Epithelial cell of prostate (primary cell): ENCODE results near the gene NPIPA7.
"Not testable (repeated sequence)": the region's sequence is repeated elsewhere in the genome, so short reads cannot be mapped to it uniquely, and the experiment has no call there.

ENCODE experiments used
- DNase-seq: peaks from one replicate; pipeline ENCODE4 v3.0.0-alpha.2; 2011; ENCODE audit warnings: low read depth, low spot score
- H3K27ac ChIP-seq: fragments of 450-650 bp; 2 replicates; pipeline ENCODE4 v1.5.1; 2017; ENCODE audit warnings: mild to moderate bottlenecking

The NPIPA7 gene

DNA sequence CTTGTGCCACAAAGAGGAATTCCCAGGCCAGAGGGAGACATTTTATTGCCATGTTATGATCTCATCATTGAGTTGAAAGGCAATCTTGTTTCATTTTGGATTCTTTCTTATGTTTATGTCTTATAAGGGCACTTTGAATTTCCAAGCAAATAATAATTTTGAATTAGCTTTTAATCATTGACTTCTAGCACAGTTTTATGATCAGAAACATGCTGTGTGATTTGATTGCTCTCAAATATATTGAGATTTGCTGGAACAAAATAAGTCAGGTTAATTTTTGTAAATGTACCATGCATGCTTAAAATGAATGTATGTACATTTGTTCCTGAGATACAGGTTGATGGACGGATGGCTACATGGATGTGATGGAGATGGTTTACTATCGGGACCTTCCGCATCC lies at the start of gene NPIPA7:
NPIPA7 (plus strand) TSS at position 301 of the 400 bp plus-strand sequence. CDS start 105 bp downstream, outside the sequence.
- not testable (repeated sequence) for DNase-seq, H3K27ac ChIP-seq

DNA sequence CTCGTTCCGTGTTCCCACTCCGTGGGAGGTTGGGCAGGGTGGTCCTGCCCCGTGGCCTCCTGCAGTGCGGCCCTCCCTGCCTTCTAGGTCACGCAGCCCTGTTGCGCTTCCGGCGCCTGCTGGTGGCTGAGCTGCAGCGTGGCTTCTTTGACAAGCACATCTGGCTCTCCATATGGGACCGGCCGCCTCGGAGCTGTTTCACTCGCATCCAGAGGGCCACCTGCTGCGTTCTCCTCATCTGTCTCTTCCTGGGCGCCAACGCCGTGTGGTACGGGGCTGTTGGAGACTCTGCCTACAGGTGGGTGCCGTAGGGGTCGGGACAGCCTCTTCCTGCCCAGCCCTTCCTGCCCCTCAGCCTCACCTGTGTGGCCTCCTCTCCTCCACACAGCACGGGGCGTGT lies 47.5 kb upstream of the NPIPA7 start:
- not testable (repeated sequence) for DNase-seq, H3K27ac ChIP-seq

DNA sequence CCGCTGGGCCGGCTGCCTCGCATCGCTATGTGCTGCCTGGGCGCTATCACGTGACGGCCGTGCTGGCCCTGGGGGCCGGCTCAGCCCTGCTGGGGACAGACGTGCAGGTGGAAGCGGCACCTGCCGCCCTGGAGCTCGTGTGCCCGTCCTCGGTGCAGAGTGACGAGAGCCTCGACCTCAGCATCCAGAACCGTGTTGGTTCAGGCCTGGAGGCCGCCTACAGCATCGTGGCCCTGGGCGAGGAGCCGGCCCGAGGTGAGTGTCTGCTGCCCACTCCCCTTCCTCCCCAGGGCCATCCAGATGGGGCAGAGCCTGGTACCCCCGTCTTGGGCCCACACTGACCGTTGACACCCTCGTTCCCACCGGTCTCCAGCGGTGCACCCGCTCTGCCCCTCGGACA lies 21.4 kb upstream of the NPIPA7 start:
- H3K27ac ChIP-seq, DNase-seq: not testable (repeated sequence)

DNA sequence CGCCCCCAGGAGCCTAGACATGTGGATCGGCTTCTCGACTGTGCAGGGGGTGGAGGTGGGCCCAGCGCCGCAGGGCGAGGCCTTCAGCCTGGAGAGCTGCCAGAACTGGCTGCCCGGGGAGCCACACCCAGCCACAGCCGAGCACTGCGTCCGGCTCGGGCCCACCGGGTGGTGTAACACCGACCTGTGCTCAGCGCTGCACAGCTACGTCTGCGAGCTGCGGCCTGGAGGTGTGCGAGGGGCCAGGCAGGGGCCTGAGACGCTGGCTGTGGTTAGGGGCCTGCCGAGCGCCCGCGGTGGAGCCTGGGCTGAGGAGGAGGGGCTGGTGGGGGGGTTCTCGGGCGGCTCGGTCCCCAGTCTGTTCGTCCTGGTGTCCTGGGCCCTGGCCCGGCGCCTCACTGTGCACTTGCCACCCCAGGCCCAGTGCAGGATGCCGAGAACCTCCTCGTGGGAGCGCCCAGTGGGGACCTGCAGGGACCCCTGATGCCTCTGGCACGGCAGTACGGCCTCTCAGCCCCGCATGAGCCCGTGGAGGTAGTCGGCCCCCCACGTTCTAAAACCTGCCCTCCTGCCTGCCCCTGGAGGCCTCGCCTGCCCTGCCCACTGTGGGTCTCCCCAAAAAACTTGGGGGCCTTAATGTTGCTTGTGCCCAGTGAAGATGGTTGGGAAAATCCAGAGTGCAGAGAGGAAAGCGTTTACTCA lies 20.2 kb upstream of the NPIPA7 start:
- DNase-seq, H3K27ac ChIP-seq: not testable (repeated sequence)

DNA sequence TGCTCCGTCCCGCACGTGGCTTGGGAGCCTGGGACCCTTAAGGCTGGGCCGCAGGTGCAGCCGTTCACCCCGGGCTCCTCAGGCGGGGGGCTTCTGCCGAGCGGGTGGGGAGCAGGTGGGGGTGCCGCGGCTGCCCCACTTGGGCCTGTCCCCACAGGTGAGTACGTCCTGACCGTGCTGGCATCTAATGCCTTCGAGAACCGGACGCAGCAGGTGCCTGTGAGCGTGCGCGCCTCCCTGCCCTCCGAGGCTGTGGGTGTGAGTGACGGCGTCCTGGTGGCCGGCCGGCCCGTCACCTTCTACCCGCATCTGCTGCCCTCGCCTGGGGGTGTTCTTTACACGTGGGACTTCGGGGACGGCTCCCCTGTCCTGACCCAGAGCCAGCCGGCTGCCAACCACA lies 15.3 kb upstream of the NPIPA7 start:
- not testable (repeated sequence) for H3K27ac ChIP-seq, DNase-seq

DNA sequence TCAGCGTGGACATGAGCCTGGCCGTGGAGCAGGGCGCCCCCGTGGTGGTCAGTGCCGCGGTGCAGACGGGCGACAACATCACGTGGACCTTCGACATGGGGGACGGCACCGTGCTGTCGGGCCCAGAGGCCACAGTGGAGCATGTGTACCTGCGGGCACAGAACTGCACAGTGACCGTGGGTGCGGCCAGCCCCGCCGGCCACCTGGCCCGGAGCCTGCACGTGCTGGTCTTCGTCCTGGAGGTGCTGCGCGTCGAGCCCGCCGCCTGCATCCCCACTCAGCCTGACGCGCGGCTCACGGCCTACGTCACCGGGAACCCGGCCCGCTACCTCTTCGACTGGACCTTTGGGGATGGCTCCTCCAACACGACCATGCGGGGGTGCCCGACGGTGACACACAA lies 14.8 kb upstream of the NPIPA7 start:
- not testable (repeated sequence) for H3K27ac ChIP-seq, DNase-seq

DNA sequence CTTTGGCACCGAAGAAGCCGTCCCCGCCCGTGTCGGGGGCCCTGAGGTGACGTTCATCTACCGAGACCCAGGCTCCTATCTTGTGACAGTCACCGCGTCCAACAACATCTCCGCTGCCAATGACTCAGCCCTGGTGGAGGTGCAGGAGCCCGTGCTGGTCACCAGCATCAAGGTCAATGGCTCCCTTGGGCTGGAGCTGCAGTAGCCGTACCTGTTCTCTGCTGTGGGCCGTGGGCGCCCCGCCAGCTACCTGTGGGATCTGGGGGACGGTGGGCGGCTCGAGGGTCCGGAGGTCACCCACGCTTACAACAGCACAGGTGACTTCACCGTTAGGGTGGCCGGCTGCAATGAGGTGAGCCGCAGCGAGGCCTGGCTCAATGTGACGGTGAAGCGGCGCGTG lies 14.2 kb upstream of the NPIPA7 start:
- not testable (repeated sequence) for H3K27ac ChIP-seq, DNase-seq

DNA sequence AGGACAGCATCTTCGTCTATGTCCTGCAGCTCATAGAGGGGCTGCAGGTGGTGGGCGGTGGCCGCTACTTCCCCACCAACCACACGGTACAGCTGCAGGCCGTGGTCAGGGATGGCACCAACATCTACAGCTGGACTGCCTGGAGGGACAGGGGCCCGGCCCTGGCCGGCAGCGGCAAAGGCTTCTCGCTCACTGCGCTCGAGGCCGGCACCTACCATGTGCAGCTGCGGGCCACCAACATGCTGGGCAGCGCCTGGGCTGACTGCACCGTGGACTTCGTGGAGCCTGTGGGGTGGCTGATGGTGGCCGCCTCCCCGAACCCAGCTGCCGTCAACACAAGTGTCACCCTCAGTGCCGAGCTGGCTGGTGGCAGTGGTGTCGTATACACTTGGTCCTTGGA lies 13.6 kb upstream of the NPIPA7 start:
- DNase-seq, H3K27ac ChIP-seq: not testable (repeated sequence)

DNA sequence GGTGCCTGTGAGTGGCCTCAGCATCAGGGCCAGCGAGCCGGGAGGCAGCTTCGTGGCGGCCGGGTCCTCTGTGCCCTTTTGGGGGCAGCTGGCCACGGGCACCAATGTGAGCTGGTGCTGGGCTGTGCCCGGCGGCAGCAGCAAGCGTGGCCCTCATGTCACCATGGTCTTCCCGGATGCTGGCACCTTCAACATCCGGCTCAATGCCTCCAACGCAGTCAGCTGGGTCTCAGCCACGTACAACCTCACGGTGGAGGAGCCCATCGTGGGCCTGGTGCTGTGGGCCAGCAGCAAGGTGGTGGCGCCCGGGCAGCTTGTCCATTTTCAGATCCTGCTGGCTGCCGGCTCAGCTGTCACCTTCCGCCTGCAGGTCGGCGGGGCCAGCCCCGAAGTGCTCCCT lies 13.1 kb upstream of the NPIPA7 start:
- not testable (repeated sequence) for H3K27ac ChIP-seq, DNase-seq

DNA sequence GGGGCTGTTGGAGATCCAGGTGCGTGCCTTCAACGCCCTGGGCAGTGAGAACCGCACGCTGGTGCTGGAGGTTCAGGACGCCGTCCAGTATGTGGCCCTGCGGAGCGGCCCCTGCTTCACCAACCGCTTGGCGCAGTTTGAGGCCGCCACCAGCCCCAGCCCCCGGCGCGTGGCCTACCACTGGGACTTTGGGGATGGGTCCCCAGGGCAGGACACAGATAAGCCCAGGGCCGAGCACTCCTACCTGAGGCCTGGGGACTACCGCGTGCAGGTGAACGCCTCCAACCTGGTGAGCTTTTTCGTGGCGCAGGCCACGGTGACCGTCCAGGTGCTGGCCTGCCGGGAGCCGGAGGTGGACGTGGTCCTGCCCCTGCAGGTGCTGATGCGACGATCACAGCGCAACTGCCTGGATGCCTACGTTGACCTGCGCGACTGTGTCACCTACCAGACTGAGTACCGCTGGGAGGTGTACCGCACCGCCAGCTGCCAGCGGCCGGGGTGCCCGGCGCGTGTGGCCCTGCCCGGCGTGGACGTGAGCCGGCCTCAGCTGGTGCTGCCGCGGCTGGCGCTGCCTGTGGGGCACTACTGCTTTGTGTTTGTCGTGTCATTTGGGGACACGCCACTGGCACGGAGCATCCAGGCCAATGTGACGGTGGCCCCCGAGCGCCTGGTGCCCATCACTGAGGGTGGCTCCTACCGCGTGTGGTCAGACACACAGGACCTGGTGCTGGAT lies 12.2 kb upstream of the NPIPA7 start:
- H3K27ac ChIP-seq, DNase-seq: not testable (repeated sequence)

DNA sequence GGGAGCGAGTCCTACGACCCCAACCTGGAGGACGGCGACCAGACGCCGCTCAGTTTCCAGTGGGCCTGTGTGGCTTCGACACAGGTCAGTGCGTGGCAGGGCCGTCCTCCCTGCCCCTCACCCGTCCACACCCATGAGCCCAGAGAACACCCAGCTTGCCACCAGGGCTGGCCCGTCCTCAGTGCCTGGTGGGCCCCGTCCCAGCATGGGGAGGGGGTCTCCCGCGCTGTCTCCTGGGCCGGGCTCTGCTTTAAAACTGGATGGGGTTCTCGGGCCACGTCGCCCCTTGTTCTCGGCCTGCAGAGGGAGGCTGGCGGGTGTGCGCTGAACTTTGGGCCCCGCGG lies 11.7 kb upstream of the NPIPA7 start:
- DNase-seq, result not testable (repeated sequence)

DNA sequence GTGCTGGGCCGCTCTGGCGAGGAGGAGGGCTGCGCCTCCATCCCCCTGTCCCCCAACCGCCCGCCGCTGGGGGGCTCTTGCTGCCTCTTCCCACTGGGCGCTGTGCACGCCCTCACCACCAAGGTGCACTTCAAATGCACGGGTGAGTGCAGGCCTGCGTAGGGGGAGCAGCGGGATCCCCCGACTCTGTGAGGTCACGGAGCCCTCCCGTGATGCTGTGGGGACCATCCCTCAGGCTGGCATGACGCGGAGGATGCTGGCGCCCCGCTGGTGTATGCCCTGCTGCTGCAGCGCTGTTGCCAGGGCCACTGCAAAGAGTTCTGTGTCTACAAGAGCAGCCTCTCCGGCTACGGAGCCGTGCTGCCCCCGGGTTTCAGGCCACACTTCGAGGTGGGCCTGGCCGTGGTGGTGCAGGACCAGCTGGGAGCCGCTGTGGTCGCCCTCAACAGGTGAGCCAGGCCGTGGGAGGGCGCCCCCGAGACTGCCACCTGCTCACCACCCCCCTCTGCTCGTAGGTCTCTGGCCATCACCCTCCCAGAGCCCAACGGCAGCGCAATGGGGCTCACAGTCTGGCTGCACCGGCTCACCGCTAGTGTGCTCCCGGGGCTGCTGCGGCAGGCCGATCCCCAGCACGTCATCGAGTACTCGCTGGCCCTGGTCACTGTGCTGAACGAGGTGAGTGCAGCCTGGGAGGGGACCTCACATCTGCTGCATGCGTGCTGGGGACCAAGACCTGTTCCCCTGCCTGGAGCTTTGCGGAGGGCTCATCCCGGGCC lies 9.7 kb upstream of the NPIPA7 start:
- H3K27ac ChIP-seq, DNase-seq: not testable (repeated sequence)

More for the DNA sequence above, 11.7 kb upstream of the NPIPA7 start:
- H3K27ac ChIP-seq, result not testable (repeated sequence)

DNA sequence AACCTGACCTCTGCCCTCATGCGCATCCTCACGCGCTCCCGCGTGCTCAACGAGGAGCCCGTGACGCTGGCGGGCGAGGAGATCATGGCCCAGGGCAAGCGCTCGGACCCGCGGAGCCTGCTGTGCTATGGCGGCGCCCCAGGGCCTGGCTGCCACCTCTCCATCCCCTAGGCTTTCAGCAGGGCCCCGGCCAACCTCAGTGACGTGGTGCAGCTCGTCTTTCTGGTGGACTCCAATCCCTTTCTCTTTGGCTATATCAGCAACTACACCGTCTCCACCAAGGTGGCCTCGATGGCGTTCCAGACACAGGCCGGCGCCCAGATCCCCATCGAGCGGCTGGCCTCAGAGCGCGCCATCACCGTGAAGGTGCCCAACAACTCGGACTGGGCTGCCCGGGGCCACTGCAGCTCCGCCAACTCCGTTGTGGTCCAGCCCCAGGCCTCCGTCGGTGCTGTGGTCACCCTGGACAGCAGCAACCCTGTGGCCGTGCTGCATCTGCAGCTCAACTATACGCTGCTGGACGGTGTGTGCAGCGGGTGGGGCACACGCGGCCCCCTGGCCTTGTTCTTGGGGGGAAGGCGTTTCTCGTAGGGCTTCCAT lies 7.7 kb upstream of the NPIPA7 start:
- not testable (repeated sequence) for H3K27ac ChIP-seq, DNase-seq

DNA sequence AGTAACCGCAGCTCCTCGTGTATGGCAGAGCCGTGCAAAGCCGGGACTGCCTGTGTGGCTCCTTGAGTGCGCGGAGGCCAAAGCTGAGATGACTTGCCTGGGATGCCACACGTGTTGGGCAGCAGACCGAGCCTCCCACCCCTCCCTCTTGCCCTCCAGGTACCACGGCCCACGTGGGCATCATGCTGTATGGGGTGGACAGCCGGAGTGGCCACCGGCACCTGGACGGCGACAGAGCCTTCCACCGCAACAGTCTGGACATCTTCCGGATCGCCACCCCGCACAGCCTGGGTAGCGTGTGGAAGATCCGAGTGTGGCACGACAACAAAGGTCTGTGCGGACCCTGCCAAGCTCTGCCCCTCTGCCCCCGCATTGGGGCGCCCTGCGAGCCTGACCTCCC lies 4.7 kb upstream of the NPIPA7 start:
- H3K27ac ChIP-seq, DNase-seq: not testable (repeated sequence)

DNA sequence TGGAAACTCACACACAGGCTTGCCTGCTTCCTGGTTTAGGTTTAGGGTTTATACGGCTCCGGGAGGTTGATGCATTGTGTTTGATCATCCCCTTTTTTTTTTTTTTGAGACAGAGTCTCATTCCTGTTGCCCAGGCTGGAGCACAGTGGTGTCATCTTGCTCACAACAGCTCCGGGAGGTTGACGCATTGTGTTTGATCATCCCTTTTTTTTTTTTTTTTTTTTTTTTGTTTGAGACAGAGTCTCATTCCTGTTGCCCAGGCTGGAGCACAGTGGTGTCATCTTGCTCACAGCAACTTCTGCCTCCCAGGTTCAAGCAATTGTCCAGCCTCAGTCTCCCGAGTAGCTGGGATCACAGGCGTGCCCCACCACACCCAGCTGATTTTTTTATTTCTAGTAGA lies 20.7 kb downstream of the NPIPA7 start:
- not testable (repeated sequence) for DNase-seq, H3K27ac ChIP-seq

DNA sequence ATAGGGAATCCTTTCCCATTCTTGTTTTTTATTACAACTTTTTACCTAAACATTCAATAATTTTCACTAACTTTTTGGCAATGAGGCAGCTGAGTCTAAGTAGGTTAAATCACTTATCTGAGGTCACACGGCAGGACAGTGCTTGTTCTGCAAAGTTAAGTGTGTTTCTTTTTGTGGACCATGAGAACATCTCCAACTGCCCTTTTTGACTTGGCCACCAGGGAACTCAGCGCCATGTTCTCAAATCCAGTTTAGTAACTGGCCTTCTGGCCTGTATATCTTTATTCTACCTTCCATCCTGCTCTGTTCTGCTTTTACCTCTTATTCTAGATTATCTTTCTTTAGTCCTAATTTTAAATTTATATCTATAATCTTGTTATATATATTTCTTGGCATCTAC lies 23.4 kb downstream of the NPIPA7 start:
- not testable (repeated sequence) for H3K27ac ChIP-seq, DNase-seq

DNA sequence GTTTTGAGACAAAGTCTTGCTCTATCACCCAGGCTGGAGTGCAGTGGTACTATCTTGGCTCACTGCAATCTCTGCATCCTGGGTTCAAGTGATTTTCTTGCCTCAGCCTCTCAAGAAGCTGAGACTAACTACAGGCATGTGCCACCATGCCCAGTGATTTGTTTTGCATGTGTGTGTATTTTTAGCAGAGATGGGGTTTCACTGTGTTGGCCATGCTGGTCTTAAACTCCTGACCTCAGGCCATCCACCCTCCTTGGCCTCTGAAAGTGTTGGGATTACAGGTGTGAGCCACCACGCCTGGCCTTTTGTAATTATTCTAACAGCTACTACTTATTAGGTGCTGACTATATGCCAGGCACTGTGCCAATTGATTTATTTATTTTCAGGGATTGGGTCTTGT lies 25.3 kb downstream of the NPIPA7 start:
- not testable (repeated sequence) for DNase-seq

DNA sequence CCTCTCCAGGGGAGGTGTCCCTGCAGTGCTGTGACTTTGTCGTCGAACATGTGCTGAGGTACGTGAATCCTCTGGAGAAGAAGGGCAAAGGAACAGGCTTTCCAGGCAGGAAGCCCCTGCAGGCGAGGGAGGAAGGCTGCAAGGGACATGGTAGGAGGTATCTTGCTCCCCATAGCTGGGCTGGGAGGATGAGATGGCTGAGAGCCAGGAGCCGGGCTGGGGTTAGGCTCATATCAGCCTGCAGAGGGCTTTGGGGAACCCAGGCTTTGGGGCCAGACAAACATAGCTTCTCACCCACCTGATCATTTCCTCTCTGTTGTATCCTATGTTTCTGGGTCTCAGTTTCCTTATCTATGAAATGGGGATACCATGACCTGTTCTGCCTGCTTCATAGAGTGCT lies 26.5 kb downstream of the NPIPA7 start:
- not testable (repeated sequence) for H3K27ac ChIP-seq, DNase-seq

More for the DNA sequence above, 25.3 kb downstream of the NPIPA7 start:
- H3K27ac ChIP-seq, result not testable (repeated sequence)

DNA sequence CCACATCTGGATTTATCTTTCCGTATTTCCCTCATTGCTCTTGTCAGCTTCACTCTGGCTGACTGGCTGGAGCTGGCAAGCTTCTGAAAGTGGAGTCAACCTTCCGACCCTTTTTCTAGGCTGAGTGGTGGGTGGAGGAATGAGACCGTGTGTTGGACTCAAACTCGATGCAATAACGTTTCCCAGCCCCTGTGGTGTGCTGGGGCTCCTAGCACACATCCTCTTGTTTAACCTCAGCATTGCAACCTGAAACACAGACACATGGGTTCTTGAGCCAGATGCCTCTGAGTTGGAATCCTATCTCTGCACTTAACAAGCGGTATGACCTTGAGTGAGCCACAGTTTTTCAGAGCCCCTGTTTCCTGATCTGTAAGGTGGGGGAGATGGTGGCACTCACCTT lies 29.5 kb downstream of the NPIPA7 start:
- DNase-seq, H3K27ac ChIP-seq: not testable (repeated sequence)

DNA sequence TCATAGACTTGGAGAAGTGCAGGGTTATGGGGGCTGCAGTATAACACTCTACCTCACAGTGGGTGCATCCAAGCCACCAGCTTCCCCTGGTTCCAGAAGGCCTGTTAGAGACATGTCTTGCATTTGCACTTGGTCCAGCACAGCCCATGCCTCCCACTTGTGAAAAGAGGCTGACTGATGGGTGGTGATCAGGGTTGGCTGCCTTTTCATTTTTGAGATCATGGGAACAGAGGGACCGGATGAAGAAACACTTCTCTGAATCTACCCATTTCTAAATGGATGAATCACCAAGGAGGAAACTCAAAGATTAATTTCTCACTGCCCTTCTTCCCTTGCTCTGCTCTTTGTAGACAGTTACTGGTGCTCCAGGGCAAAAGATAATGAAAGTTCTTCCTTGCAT lies 34.8 kb downstream of the NPIPA7 start:
- not testable (repeated sequence) for DNase-seq

More for the DNA sequence above, 34.8 kb downstream of the NPIPA7 start:
- H3K27ac ChIP-seq, result not testable (repeated sequence)
